Muscle layer of colon (tissue), 2 donors: ENCODE data around the gene MUC21.

Source experiments
- H3K27ac ChIP-seq: one replicate; pipeline ENCODE4 v1.7.0; 2013; ENCODE audit warnings: low read depth, mild to moderate bottlenecking, low read length, moderate library complexity
- H3K27me3 ChIP-seq, 2 donors: one replicate each; pipeline ENCODE4 v1.7.0; 2013; ENCODE audit warnings: low read length in 2 of 2, mild to moderate bottlenecking in 2 of 2; ENCODE audit not compliant: insufficient read depth in 2 of 2, control insufficient read depth in 1 of 2
- H3K36me3 ChIP-seq: one replicate; pipeline ENCODE4 v1.7.0; 2013; ENCODE audit warnings: mild to moderate bottlenecking, low read length; ENCODE audit not compliant: insufficient read depth
- H3K4me1 ChIP-seq: one replicate; pipeline ENCODE4 v1.7.0; 2013; ENCODE audit warnings: mild to moderate bottlenecking, low read length; ENCODE audit not compliant: insufficient read depth
- H3K4me3 ChIP-seq, 2 donors: one replicate each; pipeline ENCODE4 v1.7.0; 2013; ENCODE audit warnings: low read length in 2 of 2, low read depth in 1 of 2, mild to moderate bottlenecking in 1 of 2, moderate library complexity in 1 of 2
- H3K9ac ChIP-seq: one replicate; pipeline ENCODE4 v1.7.0; 2013; ENCODE audit warnings: low read length
- H3K9me3 ChIP-seq: one replicate; pipeline ENCODE4 v1.7.0; 2013; ENCODE audit warnings: mild to moderate bottlenecking, low read length
- donor health status: abdominal sarcoma.
- donor health status: Adenocarcinoma of cecum.

Gene MUC21

GRCh38 chr6:30983439-30983838 lies at the start of gene MUC21:
MUC21 (plus strand) TSS chr6:30983718; CDS start chr6:30983959, 241 bp downstream.
- Histone ChIP-seq H3K9me3 (no peaks in the 10 kb centered on the region), H3K27me3 (no peaks in the 10 kb centered on the region), H3K9ac (no peak within 1 kb of the TSS), H3K4me3 (no peak within 1 kb of the TSS), H3K4me1 (peaks cover 4% of the 10 kb centered on the region), H3K36me3 (no peaks in the 10 kb centered on the region), H3K27ac (no peak within 1 kb of the TSS)

GRCh38 chr6:30935018-30935417 lies 48.5 kb upstream of the MUC21 start:
- Histone ChIP-seq H3K4me3 (no peak overlapping the region), H3K9ac (no peak overlapping the region), H3K9me3 (no peaks in the 10 kb centered on the region), H3K27ac (no peak overlapping the region), H3K36me3 (no peaks in the 10 kb centered on the region), H3K27me3 (peaks cover 0 to 3% of the 10 kb centered on the region in 2 donors), H3K4me1 (no peaks in the 10 kb centered on the region)

GRCh38 chr6:30937265-30937664 lies 46.3 kb upstream of the MUC21 start:
- Histone ChIP-seq H3K27ac (no peak overlapping the region), H3K4me3 (no peak overlapping the region), H3K9me3 (no peaks in the 10 kb centered on the region), H3K4me1 (no peaks in the 10 kb centered on the region), H3K36me3 (no peaks in the 10 kb centered on the region), H3K27me3 (peaks cover 0 to 10% of the 10 kb centered on the region in 2 donors), H3K9ac (no peak overlapping the region)

- Histone ChIP-seq H3K4me3 (no peak overlapping the region), H3K27me3 (peaks cover 0 to 18% of the 10 kb centered on the region in 2 donors), H3K9ac (no peak overlapping the region), H3K9me3 (no peaks in the 10 kb centered on the region), H3K4me1 (no peaks in the 10 kb centered on the region), H3K27ac (no peak overlapping the region), H3K36me3 (no peaks in the 10 kb centered on the region)
Measured at GRCh38 chr6:30938730-30939129, 44.8 kb upstream of the MUC21 start.

GRCh38 chr6:30939473-30939872 lies 44.0 kb upstream of the MUC21 start:
- H3K9ac ChIP-seq, result no peak overlapping the region
- H3K4me3 ChIP-seq, result no peak overlapping the region
- peaks cover 0 to 18% of the 10 kb centered on the region in 2 donors for H3K27me3 ChIP-seq
- no peaks in the 10 kb centered on the region for H3K4me1 ChIP-seq
- H3K27ac ChIP-seq, result no peak overlapping the region
- no peaks in the 10 kb centered on the region for H3K9me3 ChIP-seq
- H3K36me3 ChIP-seq, result no peaks in the 10 kb centered on the region

GRCh38 chr6:30940361-30940986 lies 43.0 kb upstream of the MUC21 start, which contains the start of gene MUCL3:
MUCL3 (plus strand) TSS chr6:30940973; CDS start chr6:30941000, 27 bp downstream.
- no peak within 1 kb of the TSS for H3K9ac ChIP-seq
- H3K36me3 ChIP-seq, result no peaks in the 10 kb centered on the region
- H3K4me3 ChIP-seq, result no peak within 1 kb of the TSS
- no peaks in the 10 kb centered on the region for H3K9me3 ChIP-seq
- H3K27ac ChIP-seq, result no peak within 1 kb of the TSS
- H3K27me3 ChIP-seq, result peaks cover 0 to 18% of the 10 kb centered on the region in 2 donors
- no peaks in the 10 kb centered on the region for H3K4me1 ChIP-seq

- Histone ChIP-seq H3K27ac (no peak overlapping the region), H3K27me3 (peaks cover 0 to 18% of the 10 kb centered on the region in 2 donors), H3K9me3 (no peaks in the 10 kb centered on the region), H3K36me3 (no peaks in the 10 kb centered on the region), H3K9ac (no peak overlapping the region), H3K4me3 (no peak overlapping the region), H3K4me1 (no peaks in the 10 kb centered on the region)
Measured at GRCh38 chr6:30942338-30943060, 41.0 kb upstream of the MUC21 start.

- H3K27ac ChIP-seq, result no peak overlapping the region
- H3K36me3 ChIP-seq, result no peaks in the 10 kb centered on the region
- peaks cover 0 to 18% of the 10 kb centered on the region in 2 donors for H3K27me3 ChIP-seq
- H3K4me3 ChIP-seq, result no peak overlapping the region
- no peak overlapping the region for H3K9ac ChIP-seq
- H3K9me3 ChIP-seq, result no peaks in the 10 kb centered on the region
- H3K4me1 ChIP-seq, result no peaks in the 10 kb centered on the region
Measured at GRCh38 chr6:30944051-30944450, 39.5 kb upstream of the MUC21 start.

GRCh38 chr6:30945281-30945680 lies 38.2 kb upstream of the MUC21 start:
- Histone ChIP-seq H3K4me1 (no peaks in the 10 kb centered on the region), H3K27ac (no peak overlapping the region), H3K9ac (no peak overlapping the region), H3K4me3 (no peak overlapping the region), H3K27me3 (peaks cover 0 to 15% of the 10 kb centered on the region in 2 donors), H3K36me3 (no peaks in the 10 kb centered on the region), H3K9me3 (no peaks in the 10 kb centered on the region)

- Histone ChIP-seq H3K4me3 (no peak overlapping the region), H3K27me3 (peaks cover 0 to 7% of the 10 kb centered on the region in 2 donors), H3K36me3 (no peaks in the 10 kb centered on the region), H3K9ac (no peak overlapping the region), H3K27ac (no peak overlapping the region), H3K9me3 (no peaks in the 10 kb centered on the region), H3K4me1 (no peaks in the 10 kb centered on the region)
Measured at GRCh38 chr6:30947231-30947630, 36.3 kb upstream of the MUC21 start.

GRCh38 chr6:30948811-30949210 lies 34.7 kb upstream of the MUC21 start:
- no peaks in the 10 kb centered on the region for H3K9me3 ChIP-seq
- H3K4me1 ChIP-seq, result no peaks in the 10 kb centered on the region
- no peak overlapping the region for H3K4me3 ChIP-seq
- H3K27ac ChIP-seq, result no peak overlapping the region
- no peaks in the 10 kb centered on the region for H3K27me3 ChIP-seq
- no peaks in the 10 kb centered on the region for H3K36me3 ChIP-seq
- no peak overlapping the region for H3K9ac ChIP-seq
